SK-N-SH treated with all-trans-retinoic acid at 6 μM for 48 hours (cell line): ENCODE results near the gene OLA1.

Source experiments
- ATAC-seq: fragments of 200-7000 bp; cut with Tn5 transposase; 3 replicates; pipeline ENCODE4 v1.9.1; 2020; ENCODE audit warnings: mild to moderate bottlenecking, moderate library complexity
- ARNTL ChIP-seq: fragments of 450-650 bp; formaldehyde crosslinking; IDR thresholded peaks from 2 replicates; pipeline ENCODE4 v1.5.0; 2020; ENCODE audit warnings: low read depth, mild to moderate bottlenecking, moderate library complexity, borderline replicate concordance
- BACH2 ChIP-seq: fragments of 250-450 bp; sonication (Bioruptor Pico); IDR thresholded peaks from 2 replicates; pipeline ENCODE4 v1.9.0; 2021; ENCODE audit warnings: mild to moderate bottlenecking, borderline replicate concordance
- CSDC2 ChIP-seq: fragments of 250-450 bp; sonication (Bioruptor Pico); IDR thresholded peaks from 2 replicates; pipeline ENCODE4 v1.5.0; 2020; ENCODE audit warnings: mild to moderate bottlenecking, moderate library complexity
- ESRRG ChIP-seq: fragments of 250-450 bp; sonication (Bioruptor Pico); IDR thresholded peaks from 2 replicates; pipeline ENCODE4 v1.6.1; 2021; ENCODE audit warnings: mild to moderate bottlenecking
- ISL1 ChIP-seq: fragments of 250-450 bp; sonication (Bioruptor Pico); IDR thresholded peaks from 2 replicates; pipeline ENCODE4 v2.1.2; 2022; ENCODE audit warnings: mild to moderate bottlenecking, moderate library complexity
- OSR1 ChIP-seq: fragments of 250-450 bp; sonication (Bioruptor Pico); IDR thresholded peaks from 2 replicates; pipeline ENCODE4 v1.8.0; 2022; ENCODE audit warnings: moderate library complexity, mild to moderate bottlenecking, inconsistent platforms
- RARB ChIP-seq: fragments of 250-450 bp; sonication (Bioruptor Pico); IDR thresholded peaks from 2 replicates; pipeline ENCODE4 v1.8.0; 2021; ENCODE audit warnings: mild to moderate bottlenecking, moderate library complexity
- SNAI2 ChIP-seq: fragments of 250-450 bp; sonication (Bioruptor Pico); IDR thresholded peaks from 2 replicates; pipeline ENCODE4 v1.5.0; 2020; ENCODE audit warnings: mild to moderate bottlenecking, moderate library complexity
- TCF4 ChIP-seq: fragments of 250-450 bp; sonication (Bioruptor Pico); IDR thresholded peaks from 2 replicates; pipeline ENCODE4 v1.8.0; 2021; ENCODE audit warnings: mild to moderate bottlenecking, moderate library complexity, borderline replicate concordance
- TOX ChIP-seq: fragments of 250-450 bp; sonication (Bioruptor Pico); IDR thresholded peaks from 2 replicates; pipeline ENCODE4 v1.8.0; 2021; ENCODE audit warnings: mild to moderate bottlenecking, moderate library complexity, borderline replicate concordance
- ZC3H10 ChIP-seq: fragments of 250-450 bp; sonication (Bioruptor Pico); IDR thresholded peaks from 2 replicates; pipeline ENCODE4 v1.5.1; 2021; ENCODE audit warnings: mild to moderate bottlenecking, moderate library complexity
- ZFP30 ChIP-seq: fragments of 450-650 bp; formaldehyde crosslinking; IDR thresholded peaks from 2 replicates; pipeline ENCODE4 v1.5.0; 2022; ENCODE audit warnings: mild to moderate bottlenecking, moderate library complexity
- ZNF565 ChIP-seq: fragments of 450-650 bp; formaldehyde crosslinking; conservative IDR thresholded peaks from 2 replicates; pipeline ENCODE4 v1.5.0; 2020; ENCODE audit warnings: low read depth, mild to moderate bottlenecking, moderate library complexity
- ZNF70 ChIP-seq: fragments of 450-650 bp; formaldehyde crosslinking; IDR thresholded peaks from 2 replicates; pipeline ENCODE4 v1.5.0; 2020; ENCODE audit warnings: mild to moderate bottlenecking, moderate library complexity
- ZNF8 ChIP-seq: fragments of 450-650 bp; formaldehyde crosslinking; IDR thresholded peaks from 2 replicates; pipeline ENCODE4 v1.5.0; 2020; ENCODE audit warnings: mild to moderate bottlenecking, moderate library complexity
- TF ChIP-seq, protein P1 (sequence below): fragments of 250-450 bp; sonication (Bioruptor Pico); IDR thresholded peaks from 2 replicates; pipeline ENCODE4 v1.8.0; 2021; ENCODE audit warnings: low read depth, mild to moderate bottlenecking, moderate library complexity, borderline replicate concordance
- TF ChIP-seq, protein P2 (sequence below): fragments of 250-450 bp; sonication (Bioruptor Pico); IDR thresholded peaks from 2 replicates; pipeline ENCODE4 v1.5.0; 2020; ENCODE audit warnings: mild to moderate bottlenecking, moderate library complexity
- TF ChIP-seq, protein P3 (sequence below): fragments of 250-450 bp; sonication (Bioruptor Pico); IDR thresholded peaks from 2 replicates; pipeline ENCODE4 v1.8.0; 2020; ENCODE audit warnings: mild to moderate bottlenecking, moderate library complexity, borderline replicate concordance
- TF ChIP-seq, protein P4 (sequence below): fragments of 250-450 bp; sonication (Bioruptor Pico); IDR thresholded peaks from 2 replicates; pipeline ENCODE4 v1.5.1; 2021; ENCODE audit warnings: mild to moderate bottlenecking, moderate library complexity

The OLA1 gene

DNA sequence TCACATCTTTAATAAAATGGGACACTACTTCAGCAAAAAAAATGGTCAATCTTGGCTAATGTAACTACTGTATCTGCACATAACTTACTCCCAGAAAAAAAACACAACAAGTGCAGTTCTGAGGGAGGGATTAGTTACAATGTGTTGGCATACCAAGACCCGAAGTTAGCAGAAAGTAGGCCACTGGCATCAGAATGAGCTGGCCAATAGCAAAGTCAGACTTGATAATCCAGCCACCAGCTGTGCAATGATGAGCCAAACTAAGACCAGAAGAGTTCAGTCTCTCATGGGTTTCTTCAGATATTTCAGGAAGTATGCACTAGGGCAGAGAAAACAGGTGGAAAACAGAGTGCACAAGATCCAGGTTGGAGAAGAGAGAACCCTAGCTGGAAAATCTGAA, 65.3 kb downstream of the OLA1 start:
- ATAC-seq, result no peak
- TF ChIP-seq TCF4 (CRISPR knock-in tag), result no peak
- no peak for TF ChIP-seq SNAI2 (CRISPR knock-in tag)
- no peak for TF ChIP-seq ZNF565 (CRISPR knock-in tag)
- TF ChIP-seq, protein P1, sequence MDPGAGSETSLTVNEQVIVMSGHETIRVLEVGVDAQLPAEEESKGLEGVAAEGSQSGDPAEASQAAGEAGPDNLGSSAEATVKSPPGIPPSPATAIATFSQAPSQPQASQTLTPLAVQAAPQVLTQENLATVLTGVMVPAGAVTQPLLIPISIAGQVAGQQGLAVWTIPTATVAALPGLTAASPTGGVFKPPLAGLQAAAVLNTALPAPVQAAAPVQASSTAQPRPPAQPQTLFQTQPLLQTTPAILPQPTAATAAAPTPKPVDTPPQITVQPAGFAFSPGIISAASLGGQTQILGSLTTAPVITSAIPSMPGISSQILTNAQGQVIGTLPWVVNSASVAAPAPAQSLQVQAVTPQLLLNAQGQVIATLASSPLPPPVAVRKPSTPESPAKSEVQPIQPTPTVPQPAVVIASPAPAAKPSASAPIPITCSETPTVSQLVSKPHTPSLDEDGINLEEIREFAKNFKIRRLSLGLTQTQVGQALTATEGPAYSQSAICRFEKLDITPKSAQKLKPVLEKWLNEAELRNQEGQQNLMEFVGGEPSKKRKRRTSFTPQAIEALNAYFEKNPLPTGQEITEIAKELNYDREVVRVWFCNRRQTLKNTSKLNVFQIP (CRISPR knock-in tag), result no peak
- no peak for TF ChIP-seq TOX (CRISPR knock-in tag)
- TF ChIP-seq, all 23 proteins: peak for 0

DNA sequence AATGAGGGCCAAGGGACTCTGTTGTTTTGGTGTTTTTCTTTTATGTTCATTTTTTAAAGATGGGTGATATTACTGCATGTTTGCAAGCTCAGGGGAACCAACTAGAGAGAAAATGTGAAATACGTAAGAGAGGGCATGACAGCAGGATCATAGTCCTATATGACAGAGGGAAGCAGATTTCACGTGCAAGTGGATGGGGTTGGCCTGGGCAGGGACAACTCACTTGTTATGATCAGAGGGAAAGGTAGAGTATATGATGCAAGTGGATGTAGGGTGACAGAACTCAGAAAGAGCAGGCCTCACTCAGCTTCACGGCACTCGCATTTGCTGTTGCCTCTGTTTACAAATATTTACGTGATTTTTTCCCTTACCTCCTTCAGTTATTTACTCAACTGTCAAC, 67.0 kb downstream of the OLA1 start:
- no peak for ATAC-seq
- TF ChIP-seq SNAI2 (CRISPR knock-in tag) (no peak), ZC3H10 (CRISPR knock-in tag) (no peak), ZNF565 (CRISPR knock-in tag) (no peak), OSR1 (no peak), BACH2 (CRISPR knock-in tag) (no peak), ZNF8 (CRISPR knock-in tag) (no peak), ISL1 (CRISPR knock-in tag) (no peak), RARB (CRISPR knock-in tag) (no peak), CSDC2 (CRISPR knock-in tag) (no peak)
- TF ChIP-seq, protein P2, sequence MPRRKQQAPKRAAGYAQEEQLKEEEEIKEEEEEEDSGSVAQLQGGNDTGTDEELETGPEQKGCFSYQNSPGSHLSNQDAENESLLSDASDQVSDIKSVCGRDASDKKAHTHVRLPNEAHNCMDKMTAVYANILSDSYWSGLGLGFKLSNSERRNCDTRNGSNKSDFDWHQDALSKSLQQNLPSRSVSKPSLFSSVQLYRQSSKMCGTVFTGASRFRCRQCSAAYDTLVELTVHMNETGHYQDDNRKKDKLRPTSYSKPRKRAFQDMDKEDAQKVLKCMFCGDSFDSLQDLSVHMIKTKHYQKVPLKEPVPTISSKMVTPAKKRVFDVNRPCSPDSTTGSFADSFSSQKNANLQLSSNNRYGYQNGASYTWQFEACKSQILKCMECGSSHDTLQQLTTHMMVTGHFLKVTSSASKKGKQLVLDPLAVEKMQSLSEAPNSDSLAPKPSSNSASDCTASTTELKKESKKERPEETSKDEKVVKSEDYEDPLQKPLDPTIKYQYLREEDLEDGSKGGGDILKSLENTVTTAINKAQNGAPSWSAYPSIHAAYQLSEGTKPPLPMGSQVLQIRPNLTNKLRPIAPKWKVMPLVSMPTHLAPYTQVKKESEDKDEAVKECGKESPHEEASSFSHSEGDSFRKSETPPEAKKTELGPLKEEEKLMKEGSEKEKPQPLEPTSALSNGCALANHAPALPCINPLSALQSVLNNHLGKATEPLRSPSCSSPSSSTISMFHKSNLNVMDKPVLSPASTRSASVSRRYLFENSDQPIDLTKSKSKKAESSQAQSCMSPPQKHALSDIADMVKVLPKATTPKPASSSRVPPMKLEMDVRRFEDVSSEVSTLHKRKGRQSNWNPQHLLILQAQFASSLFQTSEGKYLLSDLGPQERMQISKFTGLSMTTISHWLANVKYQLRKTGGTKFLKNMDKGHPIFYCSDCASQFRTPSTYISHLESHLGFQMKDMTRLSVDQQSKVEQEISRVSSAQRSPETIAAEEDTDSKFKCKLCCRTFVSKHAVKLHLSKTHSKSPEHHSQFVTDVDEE (CRISPR knock-in tag), result no peak

DNA sequence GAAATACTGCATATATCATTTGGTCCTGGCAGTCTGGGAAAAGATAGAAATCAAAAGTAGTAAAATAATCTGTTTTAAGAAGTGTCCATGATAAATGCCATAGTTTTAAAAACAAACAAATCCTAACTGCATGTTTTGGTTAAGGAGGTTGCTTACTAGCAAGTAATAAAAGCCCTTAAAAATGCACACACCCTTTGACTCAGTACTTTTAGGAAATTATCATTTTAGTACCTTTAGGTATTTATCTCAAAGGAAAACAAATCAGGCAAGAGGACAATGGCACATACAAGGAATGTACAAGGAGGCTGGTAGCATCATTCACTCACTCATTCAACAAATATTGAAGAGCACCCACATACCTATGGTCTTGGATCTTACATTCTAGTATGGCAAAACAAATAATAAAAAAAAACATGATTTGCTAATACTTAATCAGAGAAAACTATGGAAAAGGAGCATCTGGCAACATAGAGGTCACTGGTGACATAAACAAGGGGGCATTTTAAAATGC, 67.6 kb downstream of the OLA1 start:
- ATAC-seq, result no peak
- TF ChIP-seq ZNF70 (CRISPR knock-in tag) (no peak), TOX (CRISPR knock-in tag) (no peak), SNAI2 (CRISPR knock-in tag) (no peak), CSDC2 (CRISPR knock-in tag) (no peak), ZFP30 (CRISPR knock-in tag) (no peak), BACH2 (CRISPR knock-in tag) (no peak), ARNTL (CRISPR knock-in tag) (no peak), ESRRG (CRISPR knock-in tag) (no peak), ZNF565 (CRISPR knock-in tag) (no peak), OSR1 (no peak)
- TF ChIP-seq, protein P3, sequence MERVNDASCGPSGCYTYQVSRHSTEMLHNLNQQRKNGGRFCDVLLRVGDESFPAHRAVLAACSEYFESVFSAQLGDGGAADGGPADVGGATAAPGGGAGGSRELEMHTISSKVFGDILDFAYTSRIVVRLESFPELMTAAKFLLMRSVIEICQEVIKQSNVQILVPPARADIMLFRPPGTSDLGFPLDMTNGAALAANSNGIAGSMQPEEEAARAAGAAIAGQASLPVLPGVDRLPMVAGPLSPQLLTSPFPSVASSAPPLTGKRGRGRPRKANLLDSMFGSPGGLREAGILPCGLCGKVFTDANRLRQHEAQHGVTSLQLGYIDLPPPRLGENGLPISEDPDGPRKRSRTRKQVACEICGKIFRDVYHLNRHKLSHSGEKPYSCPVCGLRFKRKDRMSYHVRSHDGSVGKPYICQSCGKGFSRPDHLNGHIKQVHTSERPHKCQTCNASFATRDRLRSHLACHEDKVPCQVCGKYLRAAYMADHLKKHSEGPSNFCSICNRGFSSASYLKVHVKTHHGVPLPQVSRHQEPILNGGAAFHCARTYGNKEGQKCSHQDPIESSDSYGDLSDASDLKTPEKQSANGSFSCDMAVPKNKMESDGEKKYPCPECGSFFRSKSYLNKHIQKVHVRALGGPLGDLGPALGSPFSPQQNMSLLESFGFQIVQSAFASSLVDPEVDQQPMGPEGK (CRISPR knock-in tag), result no peak
- TF ChIP-seq, protein P1 (CRISPR knock-in tag), result no peak

DNA sequence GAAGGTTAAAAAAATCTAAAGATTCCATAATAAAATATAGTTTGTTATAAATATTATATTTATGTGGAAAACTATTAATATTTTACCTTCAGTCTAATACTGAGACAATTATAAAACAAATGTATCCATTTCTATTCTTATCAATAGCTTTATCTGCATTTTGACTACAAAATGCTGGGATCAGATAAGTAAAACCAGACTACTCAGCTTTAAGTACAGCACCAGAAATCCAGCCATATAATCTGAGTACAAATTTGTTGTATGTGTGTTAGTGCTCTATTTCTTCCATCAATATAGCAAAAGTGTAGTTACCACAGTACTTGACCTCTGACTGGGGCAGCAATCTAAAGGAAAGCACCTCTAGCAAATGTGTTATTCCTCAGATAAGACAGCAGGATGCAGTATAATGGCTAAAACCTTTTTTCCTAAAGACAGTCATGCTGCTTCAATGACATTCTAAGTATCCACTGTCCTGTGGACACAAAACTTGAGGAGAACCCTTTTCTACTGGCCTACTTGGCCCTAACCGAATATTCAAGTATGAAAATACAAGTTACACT, 68.1 kb downstream of the OLA1 start:
- TF ChIP-seq, protein P4, sequence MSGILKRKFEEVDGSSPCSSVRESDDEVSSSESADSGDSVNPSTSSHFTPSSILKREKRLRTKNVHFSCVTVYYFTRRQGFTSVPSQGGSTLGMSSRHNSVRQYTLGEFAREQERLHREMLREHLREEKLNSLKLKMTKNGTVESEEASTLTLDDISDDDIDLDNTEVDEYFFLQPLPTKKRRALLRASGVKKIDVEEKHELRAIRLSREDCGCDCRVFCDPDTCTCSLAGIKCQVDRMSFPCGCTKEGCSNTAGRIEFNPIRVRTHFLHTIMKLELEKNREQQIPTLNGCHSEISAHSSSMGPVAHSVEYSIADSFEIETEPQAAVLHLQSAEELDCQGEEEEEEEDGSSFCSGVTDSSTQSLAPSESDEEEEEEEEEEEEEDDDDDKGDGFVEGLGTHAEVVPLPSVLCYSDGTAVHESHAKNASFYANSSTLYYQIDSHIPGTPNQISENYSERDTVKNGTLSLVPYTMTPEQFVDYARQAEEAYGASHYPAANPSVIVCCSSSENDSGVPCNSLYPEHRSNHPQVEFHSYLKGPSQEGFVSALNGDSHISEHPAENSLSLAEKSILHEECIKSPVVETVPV (CRISPR knock-in tag), result no peak
- peak; percentile 81 for ATAC-seq
